Osteocyte (in vitro differentiated cells): ENCODE results near the gene CDH5. TPM values are rescaled to one million over a fixed set of nuclear protein-coding genes. Genes with fewer than 3 reads are reported as not detected.

Source experiments
- DNase-seq: peaks from one replicate; pipeline ENCODE4 v3.0.0; 2021; ENCODE audit warnings: mixed read lengths; ENCODE audit not compliant: unreplicated experiment; ENCODE audit errors: extremely low spot score
- H3K27ac Mint-ChIP-seq: one replicate; pipeline ENCODE4 v1.8.0; 2021; ENCODE audit warnings: mild to moderate bottlenecking, mixed read lengths; ENCODE audit not compliant: unreplicated experiment
- H3K27me3 Mint-ChIP-seq: one replicate; pipeline ENCODE4 v1.8.0; 2021; ENCODE audit warnings: mixed read lengths; ENCODE audit not compliant: unreplicated experiment
- H3K36me3 Mint-ChIP-seq: one replicate; pipeline ENCODE4 v1.8.0; 2021; ENCODE audit warnings: mixed read lengths; ENCODE audit not compliant: unreplicated experiment
- H3K4me1 Mint-ChIP-seq: one replicate; pipeline ENCODE4 v1.8.0; 2021; ENCODE audit warnings: mixed read lengths; ENCODE audit not compliant: unreplicated experiment
- H3K4me3 Mint-ChIP-seq: one replicate; pipeline ENCODE4 v1.8.0; 2021; ENCODE audit warnings: mild to moderate bottlenecking, moderate library complexity, mixed read lengths; ENCODE audit not compliant: unreplicated experiment
- H3K9me3 Mint-ChIP-seq: one replicate; pipeline ENCODE4 v1.8.0; 2021; ENCODE audit warnings: mixed read lengths; ENCODE audit not compliant: unreplicated experiment
- total RNA-seq: library from RNA; stranded (reverse); gene quantifications from 2 replicates; pipeline ENCODE4 v1.2.1, GENCODE V29; 2021
- TF ChIP-seq, protein P1 (sequence below): fragments of 200-600 bp; sonication (generic); IDR thresholded peaks from 2 replicates; pipeline ENCODE4 v1.5.0; 2021; ENCODE audit warnings: antibody characterized with exemption, mild to moderate bottlenecking, moderate library complexity

Gene CDH5
- total RNA-seq, 1 donor from 2014 or later: not detected

DNA sequence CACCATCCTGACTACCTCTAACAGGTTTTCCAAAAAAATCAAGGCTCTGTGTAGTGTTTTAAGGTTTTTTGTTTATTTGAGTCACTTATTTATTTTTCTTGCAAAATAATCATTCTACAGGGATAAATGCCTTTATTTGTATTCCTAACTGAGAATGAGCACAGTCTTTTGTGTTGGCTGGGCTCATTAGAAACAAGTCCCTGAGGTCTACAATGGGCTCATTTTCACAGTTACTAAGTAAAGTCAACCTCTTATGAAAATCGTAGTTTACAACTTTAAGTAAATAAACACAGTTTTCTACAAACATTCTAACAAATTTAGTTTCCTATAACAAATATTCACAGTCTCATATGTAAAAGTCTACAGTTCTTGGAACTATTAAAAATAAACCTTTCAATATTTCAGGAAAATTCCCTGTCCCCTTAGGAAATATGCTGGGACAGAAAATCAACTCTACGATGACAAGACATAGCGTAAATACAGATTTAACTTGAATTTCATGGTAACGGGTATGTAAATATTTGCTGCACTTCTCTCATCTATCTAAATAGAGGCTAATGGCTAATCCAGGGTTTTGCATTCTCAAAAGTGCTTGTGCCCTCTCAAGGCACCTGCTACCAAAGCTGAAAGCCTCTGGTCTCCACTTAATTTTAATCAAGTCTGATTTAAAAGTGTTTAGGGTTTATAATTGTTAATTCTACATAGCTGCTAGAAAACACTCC, 31.5 kb upstream of the CDH5 start:
- H3K27me3 Mint-ChIP-seq: peaks cover 42% of the 10 kb centered on the region

DNA sequence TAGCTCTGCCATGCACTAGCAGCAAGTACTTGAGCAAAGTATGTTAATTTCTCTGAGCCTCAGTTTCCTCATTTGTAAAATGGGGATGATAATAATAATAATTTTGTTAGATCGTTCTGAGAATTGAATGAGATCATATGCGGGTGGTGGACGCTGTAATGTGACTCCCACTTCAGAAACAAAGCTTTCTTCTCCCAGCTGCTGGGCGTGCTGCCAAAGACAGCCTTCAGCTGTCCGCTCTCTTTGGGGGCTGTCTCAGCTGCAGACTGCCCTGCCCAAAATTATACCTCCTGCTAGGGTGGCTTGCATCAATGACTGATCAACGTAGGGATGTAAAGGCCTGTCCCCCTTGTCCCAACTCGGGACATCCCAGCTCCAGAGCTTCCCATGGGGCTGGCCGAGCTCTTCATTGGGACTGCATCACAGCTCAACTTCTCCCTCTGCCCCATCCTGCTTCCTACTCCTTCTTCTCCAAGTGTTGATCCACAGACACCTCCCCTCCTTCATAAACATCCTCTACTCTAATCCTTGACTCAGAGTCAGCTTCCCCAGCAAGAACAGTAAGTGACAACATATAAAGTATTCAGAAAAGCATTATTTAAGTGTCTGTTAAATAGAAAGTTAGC, 30.7 kb upstream of the CDH5 start:
- DNase-seq: no peak
- H3K4me3 Mint-ChIP-seq: no peak overlapping the region
- no peak overlapping the region for H3K27ac Mint-ChIP-seq
- peaks cover 10% of the 10 kb centered on the region for H3K4me1 Mint-ChIP-seq
- H3K27me3 Mint-ChIP-seq: peaks cover 41% of the 10 kb centered on the region
- TF ChIP-seq, protein P1, sequence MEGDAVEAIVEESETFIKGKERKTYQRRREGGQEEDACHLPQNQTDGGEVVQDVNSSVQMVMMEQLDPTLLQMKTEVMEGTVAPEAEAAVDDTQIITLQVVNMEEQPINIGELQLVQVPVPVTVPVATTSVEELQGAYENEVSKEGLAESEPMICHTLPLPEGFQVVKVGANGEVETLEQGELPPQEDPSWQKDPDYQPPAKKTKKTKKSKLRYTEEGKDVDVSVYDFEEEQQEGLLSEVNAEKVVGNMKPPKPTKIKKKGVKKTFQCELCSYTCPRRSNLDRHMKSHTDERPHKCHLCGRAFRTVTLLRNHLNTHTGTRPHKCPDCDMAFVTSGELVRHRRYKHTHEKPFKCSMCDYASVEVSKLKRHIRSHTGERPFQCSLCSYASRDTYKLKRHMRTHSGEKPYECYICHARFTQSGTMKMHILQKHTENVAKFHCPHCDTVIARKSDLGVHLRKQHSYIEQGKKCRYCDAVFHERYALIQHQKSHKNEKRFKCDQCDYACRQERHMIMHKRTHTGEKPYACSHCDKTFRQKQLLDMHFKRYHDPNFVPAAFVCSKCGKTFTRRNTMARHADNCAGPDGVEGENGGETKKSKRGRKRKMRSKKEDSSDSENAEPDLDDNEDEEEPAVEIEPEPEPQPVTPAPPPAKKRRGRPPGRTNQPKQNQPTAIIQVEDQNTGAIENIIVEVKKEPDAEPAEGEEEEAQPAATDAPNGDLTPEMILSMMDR: no peak
- peaks cover 2% of the 10 kb centered on the region for H3K36me3 Mint-ChIP-seq
- H3K9me3 Mint-ChIP-seq: peaks cover 13% of the 10 kb centered on the region

More for the DNA sequence above, 31.5 kb upstream of the CDH5 start:
- no peak overlapping the region for H3K4me3 Mint-ChIP-seq
- TF ChIP-seq, protein P1: no peak
- DNase-seq: no peak
- peaks cover 13% of the 10 kb centered on the region for H3K9me3 Mint-ChIP-seq
- H3K27ac Mint-ChIP-seq: no peak overlapping the region
- H3K4me1 Mint-ChIP-seq: peaks cover 10% of the 10 kb centered on the region
- H3K36me3 Mint-ChIP-seq: peaks cover 2% of the 10 kb centered on the region

DNA sequence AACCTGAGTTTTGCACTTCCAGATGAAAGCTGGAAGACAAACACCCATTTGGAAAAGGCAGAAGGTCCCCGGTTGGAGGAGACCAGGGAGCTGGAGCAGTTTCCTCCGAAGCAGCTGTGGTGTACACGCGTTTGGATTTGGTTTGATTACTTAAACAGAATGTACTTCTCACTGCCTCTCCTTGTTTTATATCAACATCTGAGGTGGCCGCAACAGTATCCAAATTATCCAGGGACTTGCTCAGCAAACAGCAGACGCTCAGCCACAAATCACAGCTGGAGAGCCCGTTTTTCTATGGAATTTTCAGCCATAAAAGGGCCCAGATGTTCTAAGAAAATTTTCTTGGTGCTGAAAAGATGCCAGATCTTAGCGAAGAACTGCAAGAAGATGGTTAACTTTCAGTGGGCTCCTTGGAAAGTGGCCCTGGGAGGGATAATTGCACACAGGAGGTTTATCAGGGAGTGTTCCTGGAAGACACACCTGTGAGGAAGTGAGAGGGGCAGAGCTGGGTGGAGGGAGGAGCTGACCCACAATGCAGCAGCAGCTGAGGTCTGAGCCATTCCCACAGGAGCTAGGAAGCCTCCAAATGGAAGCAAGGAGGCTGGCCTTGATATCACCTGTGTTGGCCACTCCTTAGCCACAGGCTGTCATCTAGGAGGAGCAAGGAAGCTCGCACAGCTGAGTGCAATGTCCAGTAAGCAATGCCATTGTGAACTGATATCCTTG, 28.9 kb upstream of the CDH5 start:
- peaks cover 41% of the 10 kb centered on the region for H3K27me3 Mint-ChIP-seq
- peaks cover 10% of the 10 kb centered on the region for H3K4me1 Mint-ChIP-seq
- H3K4me3 Mint-ChIP-seq: no peak overlapping the region
- DNase-seq: no peak
- TF ChIP-seq, protein P1: no peak
- peaks cover 9% of the 10 kb centered on the region for H3K9me3 Mint-ChIP-seq
- no peak overlapping the region for H3K27ac Mint-ChIP-seq
- no peaks in the 10 kb centered on the region for H3K36me3 Mint-ChIP-seq

DNA sequence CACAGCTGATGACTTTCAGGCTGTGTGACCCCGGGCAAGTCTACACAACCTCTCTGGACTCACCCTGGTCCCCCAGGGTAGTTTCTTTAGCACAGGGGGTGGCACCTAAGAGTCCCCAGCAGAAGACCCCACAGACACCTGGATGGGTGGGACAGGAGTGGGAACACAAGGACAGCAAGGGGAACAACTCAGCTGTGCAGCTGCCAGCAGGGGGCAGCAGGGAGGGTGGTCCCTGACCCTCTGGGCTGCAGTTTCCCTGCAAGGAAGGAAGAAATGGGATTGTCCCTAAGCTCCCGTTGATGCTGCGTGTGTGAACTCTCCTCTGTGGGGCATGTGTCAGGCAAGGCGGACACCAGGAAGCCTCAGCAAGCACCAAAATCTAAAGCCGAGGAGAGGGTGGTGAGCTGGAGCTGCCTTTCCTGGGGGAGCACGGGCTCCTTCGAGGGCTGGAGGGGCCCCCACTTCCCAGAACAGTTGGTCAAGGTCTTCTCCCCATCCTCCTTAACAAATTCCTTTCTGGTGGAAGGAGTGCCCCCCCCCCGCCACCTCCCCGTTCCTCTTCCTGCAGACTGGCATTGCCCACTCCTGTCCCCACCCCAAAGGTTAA, 24.1 kb upstream of the CDH5 start:
- no peaks in the 10 kb centered on the region for H3K36me3 Mint-ChIP-seq
- H3K4me1 Mint-ChIP-seq: peaks cover 7% of the 10 kb centered on the region
- H3K27me3 Mint-ChIP-seq: peaks cover 56% of the 10 kb centered on the region
- no peaks in the 10 kb centered on the region for H3K9me3 Mint-ChIP-seq
- no peak overlapping the region for H3K27ac Mint-ChIP-seq
- H3K4me3 Mint-ChIP-seq: no peak overlapping the region
- no peak for DNase-seq
- TF ChIP-seq, protein P1: peak; percentile 66
